Mesendoderm (in vitro differentiated cells): ENCODE results near the gene SEL1L3.

Experiments
- DNase-seq: peaks from one replicate; pipeline ENCODE4 v3.0.0; 2013
- H2AK5ac ChIP-seq: 2 replicates; pipeline ENCODE4 v1.6.1; 2013; ENCODE audit warnings: low read length, inconsistent platforms
- H2BK120ac ChIP-seq: 2 replicates; pipeline ENCODE4 v1.6.1; 2013; ENCODE audit warnings: low read depth, mild to moderate bottlenecking, low read length, moderate library complexity, mixed read lengths
- H2BK15ac ChIP-seq: replicated peaks from 2 replicates; pipeline ENCODE4 v1.6.1; 2013; ENCODE audit warnings: low read depth, mild to moderate bottlenecking, moderate library complexity
- H2BK5ac ChIP-seq: 2 replicates; pipeline ENCODE4 v1.6.1; 2013; ENCODE audit warnings: low read length, inconsistent platforms
- H3K18ac ChIP-seq: 2 replicates; pipeline ENCODE4 v1.6.1; 2013; ENCODE audit warnings: mild to moderate bottlenecking, low read length, mixed read lengths
- H3K23ac ChIP-seq: one replicate; pipeline ENCODE4 v1.6.1; 2013; ENCODE audit warnings: low read length
- H3K27ac ChIP-seq: 2 replicates; pipeline ENCODE4 v1.5.1; 2013; ENCODE audit warnings: low read depth, mild to moderate bottlenecking, inconsistent platforms, low read length, moderate library complexity
- H3K27me3 ChIP-seq: 2 replicates; pipeline ENCODE4 v1.6.1; 2013; ENCODE audit warnings: low read length, control low read depth, mild to moderate bottlenecking, inconsistent platforms; ENCODE audit not compliant: insufficient read depth, poor library complexity
- H3K36me3 ChIP-seq: 2 replicates; pipeline ENCODE4 v1.6.1; 2013; ENCODE audit warnings: low read length, inconsistent platforms; ENCODE audit not compliant: control insufficient read depth, insufficient read depth
- H3K4ac ChIP-seq: one replicate; pipeline ENCODE4 v1.6.1; 2013; ENCODE audit warnings: low read depth, mild to moderate bottlenecking, low read length, moderate library complexity
- H3K4me1 ChIP-seq: 2 replicates; pipeline ENCODE4 v1.6.1; 2013; ENCODE audit warnings: low read depth, low read length, inconsistent platforms; ENCODE audit not compliant: control insufficient read depth
- H3K4me2 ChIP-seq: 2 replicates; pipeline ENCODE4 v1.6.1; 2013; ENCODE audit warnings: low read length
- H3K4me3 ChIP-seq: 2 replicates; pipeline ENCODE4 v1.5.1; 2013; ENCODE audit warnings: mild to moderate bottlenecking, low read length
- H3K56ac ChIP-seq: one replicate; pipeline ENCODE4 v1.6.1; 2013; ENCODE audit warnings: low read length
- H3K79me1 ChIP-seq: 2 replicates; pipeline ENCODE4 v1.6.1; 2013; ENCODE audit warnings: low read length, inconsistent platforms
- H3K79me2 ChIP-seq: 2 replicates; pipeline ENCODE4 v1.6.1; 2013; ENCODE audit warnings: mild to moderate bottlenecking, low read length; ENCODE audit not compliant: control insufficient read depth, insufficient read depth
- H3K9ac ChIP-seq: 2 replicates; pipeline ENCODE4 v1.6.1; 2013; ENCODE audit warnings: low read length, inconsistent platforms
- H4K5ac ChIP-seq: one replicate; pipeline ENCODE4 v1.6.1; 2013; ENCODE audit warnings: low read length
- H4K8ac ChIP-seq: one replicate; pipeline ENCODE4 v1.6.1; 2013; ENCODE audit warnings: low read depth, mild to moderate bottlenecking, control low read depth, low read length, moderate library complexity
- WGBS: extraction: QIAGEN DNeasy Blood & Tissue Kit; methylation state at CpG from one replicate; pipeline ENCODE4 v1.1.7; 2013; ENCODE audit warnings: low lambda C conversion rate, missing lambda C conversion rate; ENCODE audit not compliant: insufficient coverage; ENCODE audit errors: extremely low coverage; 5-methylcytosine and 5-hydroxymethylcytosine counted together

SEL1L3 gene

GRCh38 chr4:25883565-25883964 is 20.8 kb upstream of the SEL1L3 start:
- no peak overlapping the region for H2BK5ac ChIP-seq
- H4K8ac ChIP-seq = no peak overlapping the region
- no peak overlapping the region for H2BK15ac ChIP-seq
- H3K79me1 ChIP-seq = no peaks in the 10 kb centered on the region
- no peak overlapping the region for H2BK120ac ChIP-seq
- H2AK5ac ChIP-seq = no peak overlapping the region
- H3K4me3 ChIP-seq = no peak overlapping the region
- H3K4me2 ChIP-seq = no peak overlapping the region
- no peak overlapping the region for H3K4ac ChIP-seq
- no peaks in the 10 kb centered on the region for H3K27me3 ChIP-seq
- no peaks in the 10 kb centered on the region for H3K79me2 ChIP-seq
- H3K18ac ChIP-seq = no peak overlapping the region
- H4K5ac ChIP-seq = no peak overlapping the region
- no peak overlapping the region for H3K56ac ChIP-seq
- H3K4me1 ChIP-seq = no peaks in the 10 kb centered on the region
- no peak overlapping the region for H3K23ac ChIP-seq
- H3K36me3 ChIP-seq = no peaks in the 10 kb centered on the region
- H3K27ac ChIP-seq = no peak overlapping the region
- DNase-seq = no peak
- no peak overlapping the region for H3K9ac ChIP-seq
- no CpG with 5 or more reads among the region's 2 CpGs for WGBS

GRCh38 chr4:25882226-25882625 is 19.4 kb upstream of the SEL1L3 start:
- Histone ChIP-seq H3K27me3 (no peaks in the 10 kb centered on the region), H3K56ac (no peak overlapping the region), H3K27ac (no peak overlapping the region), H2BK5ac (no peak overlapping the region), H3K9ac (no peak overlapping the region), H3K23ac (no peak overlapping the region), H2BK15ac (no peak overlapping the region), H3K4me1 (no peaks in the 10 kb centered on the region), H3K79me2 (no peaks in the 10 kb centered on the region), H3K4ac (no peak overlapping the region), H3K79me1 (no peaks in the 10 kb centered on the region), H2BK120ac (no peak overlapping the region), H2AK5ac (no peak overlapping the region), H3K4me3 (no peak overlapping the region), H3K18ac (no peak overlapping the region), H3K4me2 (no peak overlapping the region), H3K36me3 (no peaks in the 10 kb centered on the region), H4K5ac (no peak overlapping the region), H4K8ac (no peak overlapping the region)
- DNase-seq = no peak
- WGBS = no CpG with 5 or more reads among the region's 4 CpGs

GRCh38 chr4:25881193-25881592 is 18.4 kb upstream of the SEL1L3 start:
- Histone ChIP-seq H3K9ac (no peak overlapping the region), H2BK120ac (no peak overlapping the region), H3K4me3 (no peak overlapping the region), H4K8ac (no peak overlapping the region), H3K79me2 (no peaks in the 10 kb centered on the region), H3K79me1 (no peaks in the 10 kb centered on the region), H3K36me3 (no peaks in the 10 kb centered on the region), H3K4me1 (no peaks in the 10 kb centered on the region), H2BK5ac (no peak overlapping the region), H3K4me2 (no peak overlapping the region), H3K18ac (no peak overlapping the region), H3K23ac (no peak overlapping the region), H3K4ac (no peak overlapping the region), H4K5ac (no peak overlapping the region), H2BK15ac (no peak overlapping the region), H3K27me3 (no peaks in the 10 kb centered on the region), H3K27ac (no peak overlapping the region), H2AK5ac (no peak overlapping the region), H3K56ac (no peak overlapping the region)
- whole genome bisulfite sequencing = no CpG with 5 or more reads among the region's 4 CpGs
- no peak for DNase-seq

GRCh38 chr4:25879991-25880651 is 17.3 kb upstream of the SEL1L3 start:
- Histone ChIP-seq H3K27me3 (no peaks in the 10 kb centered on the region), H2AK5ac (no peak overlapping the region), H3K56ac (no peak overlapping the region), H3K27ac (no peak overlapping the region), H3K79me2 (no peaks in the 10 kb centered on the region), H4K5ac (no peak overlapping the region), H3K79me1 (no peaks in the 10 kb centered on the region), H3K4me3 (no peak overlapping the region), H3K36me3 (no peaks in the 10 kb centered on the region), H3K23ac (no peak overlapping the region), H4K8ac (no peak overlapping the region), H2BK120ac (no peak overlapping the region), H3K18ac (no peak overlapping the region), H3K9ac (no peak overlapping the region), H2BK15ac (no peak overlapping the region), H3K4ac (no peak overlapping the region), H3K4me1 (no peaks in the 10 kb centered on the region), H2BK5ac (no peak overlapping the region), H3K4me2 (no peak overlapping the region)
- no CpG with 5 or more reads among the region's 7 CpGs for WGBS
- DNase-seq = no peak

GRCh38 chr4:25879587-25879986 is 16.8 kb upstream of the SEL1L3 start:
- no peak overlapping the region for H3K18ac ChIP-seq
- H3K9ac ChIP-seq = no peak overlapping the region
- H4K5ac ChIP-seq = no peak overlapping the region
- no peak overlapping the region for H3K23ac ChIP-seq
- H3K4me3 ChIP-seq = no peak overlapping the region
- H3K4ac ChIP-seq = no peak overlapping the region
- no peak overlapping the region for H3K4me2 ChIP-seq
- peak; percentile 22 for DNase-seq
- H2AK5ac ChIP-seq = no peak overlapping the region
- no peaks in the 10 kb centered on the region for H3K79me2 ChIP-seq
- no peaks in the 10 kb centered on the region for H3K79me1 ChIP-seq
- H3K36me3 ChIP-seq = no peaks in the 10 kb centered on the region
- H3K27me3 ChIP-seq = no peaks in the 10 kb centered on the region
- no peak overlapping the region for H2BK15ac ChIP-seq
- H2BK120ac ChIP-seq = no peak overlapping the region
- no peaks in the 10 kb centered on the region for H3K4me1 ChIP-seq
- H2BK5ac ChIP-seq = no peak overlapping the region
- no CpG with 5 or more reads among the region's 6 CpGs for WGBS
- no peak overlapping the region for H3K27ac ChIP-seq
- no peak overlapping the region for H4K8ac ChIP-seq
- H3K56ac ChIP-seq = no peak overlapping the region

GRCh38 chr4:25879091-25879584 is 16.4 kb upstream of the SEL1L3 start:
- H4K8ac ChIP-seq = no peak overlapping the region
- H2AK5ac ChIP-seq = no peak overlapping the region
- H2BK5ac ChIP-seq = no peak overlapping the region
- H3K79me1 ChIP-seq = no peaks in the 10 kb centered on the region
- H2BK120ac ChIP-seq = no peak overlapping the region
- no peak overlapping the region for H3K4ac ChIP-seq
- no peak overlapping the region for H4K5ac ChIP-seq
- H3K56ac ChIP-seq = no peak overlapping the region
- H3K4me1 ChIP-seq = no peaks in the 10 kb centered on the region
- no CpG with 5 or more reads among the region's 9 CpGs for WGBS
- H3K79me2 ChIP-seq = no peaks in the 10 kb centered on the region
- H3K4me2 ChIP-seq = no peak overlapping the region
- H2BK15ac ChIP-seq = no peak overlapping the region
- no peak for DNase-seq
- no peak overlapping the region for H3K27ac ChIP-seq
- no peak overlapping the region for H3K9ac ChIP-seq
- no peaks in the 10 kb centered on the region for H3K36me3 ChIP-seq
- H3K4me3 ChIP-seq = no peak overlapping the region
- H3K23ac ChIP-seq = no peak overlapping the region
- no peaks in the 10 kb centered on the region for H3K27me3 ChIP-seq
- H3K18ac ChIP-seq = no peak overlapping the region
